ENCODE measurements around the gene CLIC4.
"Not testable (repeated sequence)": the region's sequence is repeated elsewhere in the genome, so short reads cannot be mapped to it uniquely, and the experiment has no call there.

CLIC4 gene

DNA sequence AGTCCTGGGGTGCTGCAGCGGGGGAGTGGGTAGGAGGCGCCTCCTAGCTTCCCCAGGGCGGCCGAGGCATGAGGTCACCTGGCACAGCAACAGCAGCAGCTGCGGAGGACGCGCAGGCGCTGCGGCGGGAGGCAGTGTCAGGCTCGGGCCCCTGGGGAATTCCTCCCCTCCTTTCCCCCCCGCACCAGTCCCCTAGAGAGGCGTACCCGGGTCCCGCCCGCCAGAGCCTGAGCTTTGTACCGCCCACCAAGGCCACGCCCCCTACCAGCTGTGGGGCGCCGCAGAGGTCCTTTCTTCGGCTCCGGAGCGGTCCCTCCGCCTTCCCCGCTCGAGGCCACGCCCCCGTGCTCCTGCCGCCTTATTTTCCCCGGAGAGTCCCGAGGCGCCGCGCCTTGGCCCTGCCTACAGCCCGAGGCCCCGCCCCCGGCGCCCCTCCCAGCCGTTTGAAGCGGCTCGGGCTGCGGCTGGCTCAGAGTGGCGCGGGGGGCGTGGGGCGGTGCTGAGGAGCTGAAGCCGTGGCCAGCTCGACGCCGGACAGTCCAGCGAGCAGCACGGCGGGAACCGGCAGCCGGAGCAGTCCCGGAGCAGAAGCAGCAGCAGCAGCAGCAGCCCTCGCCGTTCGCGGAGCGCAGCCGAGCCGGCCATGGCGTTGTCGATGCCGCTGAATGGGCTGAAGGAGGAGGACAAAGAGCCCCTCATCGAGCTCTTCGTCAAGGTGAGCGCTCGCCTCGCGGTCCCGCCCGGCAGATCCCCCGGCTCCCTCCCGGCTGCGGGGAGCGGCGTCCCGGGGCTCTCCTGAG, at the start of gene CLIC4:
CLIC4 (plus strand) TSS at position 537 of the 800 bp plus-strand sequence; CDS start at position 644, 107 bp downstream.
- DNase-seq (ENCODE audit: low read depth in 2 of 2), result peak; percentile 98 to 99

DNA sequence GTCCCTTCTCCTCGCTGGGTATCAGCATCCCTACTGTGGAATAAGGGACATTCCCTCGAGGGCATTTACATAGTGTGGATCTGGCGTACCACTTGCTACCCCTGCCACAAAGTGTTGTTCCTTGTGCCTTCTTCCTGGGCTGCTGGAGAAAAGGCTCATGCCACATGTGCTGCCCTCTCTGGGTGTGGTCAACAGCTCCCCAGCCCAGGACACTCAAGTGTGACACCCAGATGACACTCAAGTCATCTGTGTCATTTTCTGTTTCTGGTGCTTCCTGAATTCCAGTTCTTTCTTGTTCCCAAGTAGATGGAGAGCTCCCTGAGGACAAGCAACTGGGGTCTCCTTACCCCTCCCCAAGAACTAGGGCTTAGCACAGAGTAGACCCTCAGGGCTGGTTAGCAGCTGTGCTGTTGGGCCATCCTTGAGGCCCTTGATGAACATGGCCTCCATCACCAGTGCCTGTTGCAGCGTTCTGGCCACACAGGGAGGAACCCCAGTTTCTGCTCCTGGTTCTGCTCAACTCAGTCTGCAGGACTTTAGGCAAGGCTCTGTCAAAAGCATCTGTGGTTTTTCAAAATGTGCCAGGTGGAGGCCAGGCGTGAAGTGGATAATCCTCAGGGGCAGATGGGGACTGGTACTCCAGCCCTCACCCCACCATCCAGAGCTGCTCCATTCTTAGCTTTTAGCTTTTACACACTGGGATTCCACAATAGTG, 49.0 kb upstream of the CLIC4 start:
- no peak for DNase-seq (ENCODE audit: low read depth in 2 of 2)

DNA sequence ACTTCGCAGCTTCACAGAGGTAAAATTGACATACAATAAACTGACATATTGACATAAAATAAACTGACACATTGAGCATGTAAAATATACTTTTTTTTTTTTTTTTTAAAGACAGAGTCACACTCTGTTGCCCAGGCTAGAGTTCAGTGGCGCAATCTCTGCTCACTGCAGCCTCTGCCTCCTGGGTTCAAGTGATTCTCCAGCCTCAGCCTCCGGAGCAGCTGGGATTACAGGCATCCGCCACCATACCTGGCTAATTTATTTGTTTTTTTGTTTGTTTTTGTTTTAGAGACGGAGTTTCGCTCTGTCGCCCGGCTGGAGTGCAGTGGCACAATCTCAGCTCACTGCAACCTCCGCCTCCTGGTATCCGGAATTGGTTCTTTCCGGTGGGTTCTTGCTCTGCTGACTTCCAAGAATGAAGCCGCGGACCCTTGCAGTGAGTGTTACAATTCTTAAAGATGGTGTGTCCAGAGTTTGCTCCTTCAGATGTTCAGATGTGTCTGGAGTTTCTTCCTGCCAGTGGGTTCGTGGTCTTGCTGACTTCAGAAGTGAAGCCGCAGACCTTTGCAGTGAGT, 48.4 kb upstream of the CLIC4 start:
- no peak for DNase-seq (ENCODE audit: low read depth in 2 of 2)

DNA sequence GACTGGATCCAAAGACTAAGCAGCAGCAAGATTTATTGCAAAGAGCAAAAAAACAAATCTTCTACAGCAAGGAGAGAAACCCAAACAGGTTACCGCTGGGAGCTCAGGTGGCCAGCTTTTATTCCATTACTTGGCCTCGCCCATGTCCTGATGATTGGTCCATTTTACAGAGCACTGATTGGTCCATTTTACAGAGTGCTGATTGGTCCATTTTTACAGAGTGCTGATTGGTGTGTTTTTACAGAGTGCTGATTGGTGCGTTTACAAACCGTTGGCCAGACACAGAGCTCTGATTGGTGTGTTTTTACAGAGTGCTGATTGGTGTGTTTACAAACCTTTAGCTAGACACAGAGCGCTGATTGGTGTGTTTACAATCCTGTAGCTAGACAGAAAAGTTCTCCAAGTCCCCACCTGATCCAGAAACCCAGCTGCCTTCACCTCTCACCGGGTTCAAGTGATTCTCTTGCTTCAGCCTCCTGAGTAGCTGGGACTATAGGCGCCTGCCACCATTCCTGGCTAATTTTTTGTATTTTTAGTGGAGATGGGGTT, 47.7 kb upstream of the CLIC4 start:
- DNase-seq (ENCODE audit: low read depth in 2 of 2), result not testable (repeated sequence)

DNA sequence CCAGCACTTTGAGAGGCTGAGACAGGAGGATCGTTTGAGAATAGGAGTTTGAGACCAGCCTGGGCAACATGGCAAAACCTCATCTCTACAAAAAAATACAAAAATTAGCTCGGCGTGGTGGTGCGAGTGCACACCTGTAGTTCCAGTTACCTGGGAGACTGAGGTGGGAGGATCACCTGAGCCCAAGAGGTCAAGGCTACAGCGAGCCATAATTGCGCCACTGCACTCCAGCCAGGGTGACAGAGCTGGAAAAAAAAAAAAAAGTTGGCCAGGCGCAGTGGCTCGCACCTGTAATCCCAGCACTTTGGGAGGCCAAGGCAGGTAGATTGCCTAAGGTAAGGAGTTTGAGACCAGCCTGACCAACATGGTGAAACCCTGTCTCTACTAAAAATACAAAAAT, 46.9 kb upstream of the CLIC4 start:
- DNase-seq (ENCODE audit: low read depth in 2 of 2), result not testable (repeated sequence)

DNA sequence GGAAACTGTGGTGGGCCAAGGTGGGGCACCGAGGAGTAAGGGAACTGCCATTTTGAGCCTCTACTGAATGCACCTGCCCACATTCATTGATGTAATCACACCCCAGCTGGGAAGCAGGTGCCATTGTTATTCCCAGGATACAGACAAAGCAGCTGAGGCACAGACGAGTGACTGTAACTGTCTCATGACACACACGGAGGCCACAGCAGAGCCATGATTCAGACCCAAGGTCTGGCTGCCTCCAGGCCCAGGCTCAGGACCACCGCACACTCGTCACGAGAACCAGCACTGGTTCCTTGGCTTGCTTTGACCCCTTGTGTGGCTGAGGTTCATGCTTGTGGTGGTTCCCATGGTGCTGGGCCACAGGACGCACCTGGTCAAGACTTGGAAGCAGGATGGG, 45.6 kb upstream of the CLIC4 start:
- no peak for DNase-seq (ENCODE audit: low read depth in 2 of 2)

DNA sequence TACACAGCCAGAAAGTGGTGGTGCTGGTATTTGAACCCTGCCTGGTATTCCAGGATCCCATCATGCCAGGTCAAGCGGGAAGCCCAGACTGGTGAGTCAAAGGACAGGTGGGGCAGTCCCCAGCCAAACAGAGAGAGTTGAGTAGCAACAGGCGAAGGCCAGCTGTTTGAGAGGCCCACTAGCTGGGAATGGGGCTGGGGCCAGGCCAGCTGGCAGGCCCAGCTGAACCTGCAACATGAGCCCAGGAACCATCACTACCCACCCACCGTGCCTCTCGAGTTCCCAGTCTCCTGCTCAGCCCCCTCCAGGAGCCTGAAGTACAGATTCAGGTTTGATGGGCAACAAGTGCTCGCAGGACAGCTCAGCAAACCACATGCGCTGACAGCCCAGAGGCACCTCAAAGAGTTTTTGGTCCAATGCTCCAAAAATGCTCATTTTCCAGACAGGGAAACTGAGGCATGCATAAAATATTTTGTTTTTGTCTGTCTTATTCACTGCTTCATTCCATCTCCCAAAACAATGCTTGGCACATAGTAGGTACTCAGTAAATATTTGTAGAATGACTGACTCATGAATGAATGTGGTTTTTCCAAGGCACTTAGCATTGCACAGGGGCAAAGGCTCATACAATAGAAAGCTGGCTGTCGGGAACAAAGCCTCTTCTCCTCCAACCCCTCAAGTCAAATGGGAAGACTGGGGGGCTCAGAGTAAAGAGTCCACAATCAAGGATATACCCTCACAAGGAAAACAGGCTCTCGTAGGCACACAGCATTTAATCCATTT, 42.5 kb upstream of the CLIC4 start:
- DNase-seq (ENCODE audit: low read depth in 2 of 2), result no peak

DNA sequence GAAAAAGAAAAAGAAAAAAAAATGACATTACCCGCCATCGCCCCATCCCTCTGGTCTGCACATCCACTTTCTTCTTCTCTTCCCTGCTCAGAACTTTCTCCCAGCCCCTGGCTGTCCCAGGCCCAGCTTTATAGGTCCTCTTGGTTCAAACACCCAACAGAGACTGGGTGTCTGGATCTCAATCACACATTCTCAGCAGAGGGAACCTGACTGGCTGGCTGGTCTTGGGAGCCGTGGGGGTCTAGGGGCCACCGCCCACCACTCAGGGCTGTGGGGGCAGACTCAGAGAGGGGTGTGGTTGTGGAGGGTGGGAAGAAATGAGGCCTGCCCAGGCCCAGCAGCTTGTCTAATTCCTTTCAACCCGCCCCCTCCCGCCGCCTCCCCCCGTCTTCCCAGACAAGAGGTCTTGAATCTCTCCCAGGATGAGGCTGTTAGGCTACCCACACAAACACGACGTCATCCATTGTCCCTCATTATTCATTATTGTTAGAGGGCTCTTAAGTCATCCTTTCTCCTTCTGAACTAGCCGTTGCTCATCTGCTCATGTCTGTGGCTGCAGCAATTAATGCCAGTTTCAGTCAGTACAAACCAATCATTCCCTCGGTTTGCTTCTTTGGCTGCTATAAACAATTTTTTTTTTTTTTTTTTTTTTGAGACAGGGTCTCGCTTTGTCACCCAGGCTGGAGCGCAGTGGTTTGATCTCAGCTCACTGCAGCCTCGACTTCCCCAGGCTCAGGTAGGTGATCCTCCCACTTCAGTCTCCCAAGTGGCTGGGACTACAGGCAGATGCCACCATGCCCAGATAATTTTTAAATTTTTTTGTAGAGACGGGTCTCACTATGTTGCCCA, 40.6 kb upstream of the CLIC4 start:
- DNase-seq (ENCODE audit: low read depth in 2 of 2), result no peak

DNA sequence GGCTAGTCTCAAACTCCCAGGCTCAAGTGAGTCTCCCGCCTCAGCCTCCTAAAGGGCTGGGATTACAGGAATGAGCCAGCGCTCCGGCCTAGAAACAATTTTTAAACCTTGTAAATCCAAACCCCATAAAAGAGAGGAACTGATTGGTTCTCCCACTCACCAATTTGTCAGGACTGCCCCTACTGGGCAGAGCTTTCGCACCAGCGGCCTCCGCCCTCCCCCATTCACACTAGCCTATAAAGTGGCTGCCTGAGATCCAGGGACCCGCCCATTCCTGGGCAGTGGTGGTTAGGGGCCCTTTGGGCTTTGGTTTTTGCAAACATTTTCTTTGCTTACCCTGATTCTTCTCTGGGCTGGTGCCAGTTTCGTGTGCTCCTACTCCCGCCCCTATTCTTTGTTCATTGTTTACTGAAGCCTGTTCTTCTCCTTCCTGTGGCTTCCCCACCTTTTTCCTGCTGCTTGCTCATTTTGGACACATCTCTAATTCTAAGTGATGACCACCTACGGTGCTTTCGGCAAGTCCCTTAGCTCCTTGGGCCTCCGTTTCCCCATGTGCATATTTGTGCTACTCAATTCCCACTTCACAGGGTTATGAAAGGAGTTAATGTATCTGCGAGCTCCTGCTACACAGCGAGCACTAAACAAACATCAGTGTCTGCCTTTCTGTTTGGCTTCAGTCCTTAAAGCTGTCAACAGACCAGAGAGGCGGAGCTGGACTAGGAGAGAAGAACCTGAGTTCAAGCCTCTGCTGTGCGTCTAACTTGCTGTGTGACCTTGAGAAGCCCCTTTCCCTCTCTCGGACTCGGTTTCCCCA, 39.8 kb upstream of the CLIC4 start:
- no peak for DNase-seq (ENCODE audit: low read depth in 2 of 2)

DNA sequence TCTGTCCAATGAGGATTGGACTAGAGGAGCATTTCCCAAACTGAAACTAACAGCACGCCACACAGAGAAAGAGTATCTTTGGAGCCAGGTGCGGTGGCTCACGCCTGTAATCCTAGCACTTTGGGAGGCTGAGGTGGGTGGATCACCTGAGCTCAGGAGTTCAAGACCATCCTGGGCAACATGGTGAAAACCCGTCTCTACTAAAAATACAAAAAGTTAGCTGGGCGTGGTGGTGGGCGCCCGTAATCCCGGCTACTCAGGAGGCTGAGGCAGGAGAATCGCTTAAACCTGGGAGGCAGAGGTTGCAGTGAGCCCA, 39.2 kb upstream of the CLIC4 start:
- not testable (repeated sequence) for DNase-seq (ENCODE audit: low read depth in 2 of 2)

DNA sequence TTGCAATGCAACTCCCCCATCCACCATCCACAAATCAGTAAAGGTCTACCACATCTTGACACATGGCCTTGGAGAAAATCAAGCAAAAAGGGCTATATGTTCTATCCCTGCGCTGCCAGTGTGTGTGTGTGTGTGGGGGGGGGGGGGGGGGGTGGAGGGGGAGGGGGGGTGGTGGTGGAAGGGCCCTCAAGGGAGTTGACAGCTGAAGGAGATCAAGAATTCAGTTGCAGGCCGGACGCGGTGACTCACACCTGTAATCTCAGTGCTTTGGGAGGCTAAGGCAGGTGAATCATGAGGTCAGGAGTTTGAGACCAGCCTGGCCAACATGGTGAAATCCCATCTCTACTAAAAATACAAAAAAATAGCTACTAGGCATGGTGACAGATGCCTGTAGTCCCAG, 37.6 kb upstream of the CLIC4 start:
- DNase-seq (ENCODE audit: low read depth in 2 of 2), result no peak

DNA sequence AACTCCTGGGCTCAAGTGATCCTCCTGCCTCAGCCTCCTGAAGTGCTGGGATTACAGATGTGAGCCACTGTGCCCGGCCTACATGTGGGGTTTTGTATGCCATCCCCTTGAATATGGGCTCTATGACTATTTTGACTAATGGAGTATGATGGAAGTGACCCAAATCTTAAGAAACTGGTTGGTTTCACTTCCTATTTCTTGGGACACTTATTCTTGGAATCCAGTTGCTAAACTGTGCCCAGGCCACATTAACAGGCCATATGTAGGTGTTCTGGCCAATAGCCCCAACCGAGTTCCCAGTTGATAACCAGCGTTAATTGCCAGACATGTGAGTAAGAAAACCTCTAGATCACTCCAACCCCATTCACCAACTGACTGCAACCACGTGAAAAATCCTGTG, 36.3 kb upstream of the CLIC4 start:
- DNase-seq (ENCODE audit: low read depth in 2 of 2), result no peak

DNA sequence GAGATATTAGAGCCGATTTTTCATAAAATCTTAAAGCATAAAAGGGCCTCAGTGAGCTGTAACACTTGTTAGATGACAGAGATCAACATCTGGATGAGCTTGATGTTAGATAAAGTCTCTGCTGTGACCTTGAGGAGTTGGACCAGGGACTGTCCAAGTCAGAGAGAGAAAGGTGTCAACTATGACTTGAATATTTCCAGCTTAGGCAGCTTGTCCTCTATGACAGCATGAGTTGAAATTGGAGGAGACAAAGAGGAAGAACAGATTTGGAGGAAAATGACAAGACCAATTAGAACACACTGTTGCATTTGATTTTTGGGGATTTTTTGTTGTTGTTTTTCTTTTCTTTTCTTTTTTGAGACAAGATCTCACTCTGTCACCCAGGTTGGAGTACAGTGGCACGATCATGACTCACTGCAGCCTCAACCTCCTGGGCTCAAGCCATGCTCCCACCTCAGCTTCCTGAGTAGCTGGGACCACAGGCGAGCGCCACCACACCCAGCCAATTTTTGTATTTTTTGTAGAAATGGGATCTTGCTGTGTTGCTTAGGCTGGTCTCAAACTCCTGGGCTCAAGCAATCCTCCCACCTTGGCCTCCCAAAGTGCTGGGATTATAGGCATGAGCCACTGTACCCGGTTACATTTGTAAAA, 35.3 kb upstream of the CLIC4 start:
- no peak for DNase-seq (ENCODE audit: low read depth in 2 of 2)

DNA sequence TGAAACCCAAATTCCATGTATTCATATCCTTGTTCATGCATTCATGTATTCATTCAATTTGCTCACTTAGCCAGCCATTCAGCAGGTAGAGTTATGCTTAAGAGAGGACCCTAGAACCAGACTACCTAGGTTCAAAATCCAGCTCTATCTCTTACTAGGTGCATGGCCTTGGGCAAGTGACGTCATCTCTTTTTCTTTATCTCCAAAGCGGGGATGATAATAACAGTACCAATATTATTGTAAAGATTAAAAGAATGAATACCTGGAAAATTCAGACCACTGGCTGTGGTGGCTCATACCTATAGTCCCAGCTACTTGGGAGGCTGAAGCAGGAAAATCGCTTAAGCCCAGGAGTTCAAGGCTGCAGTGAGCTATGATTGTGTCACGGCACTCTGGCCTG, 33.9 kb upstream of the CLIC4 start:
- no peak for DNase-seq (ENCODE audit: low read depth in 2 of 2)

DNA sequence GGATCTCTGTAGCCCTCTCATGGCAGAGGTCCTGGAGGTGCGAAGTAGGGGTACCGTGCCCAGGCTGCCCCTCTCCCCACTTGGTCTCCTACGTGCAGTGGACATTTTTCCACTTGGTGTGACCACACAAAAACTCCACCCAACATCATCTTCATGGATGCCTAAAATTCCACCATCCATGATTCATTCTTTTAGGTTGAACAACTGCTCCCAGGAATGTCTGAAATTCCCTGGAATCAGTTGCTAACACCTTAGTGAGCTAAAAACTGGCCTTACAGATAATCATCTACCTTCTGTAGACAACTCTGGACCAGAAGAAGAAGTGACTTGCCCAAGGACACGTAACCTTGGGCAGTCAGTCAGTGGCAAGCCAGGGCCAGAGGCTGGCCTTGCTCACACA, 32.1 kb upstream of the CLIC4 start:
- no peak for DNase-seq (ENCODE audit: low read depth in 2 of 2)

DNA sequence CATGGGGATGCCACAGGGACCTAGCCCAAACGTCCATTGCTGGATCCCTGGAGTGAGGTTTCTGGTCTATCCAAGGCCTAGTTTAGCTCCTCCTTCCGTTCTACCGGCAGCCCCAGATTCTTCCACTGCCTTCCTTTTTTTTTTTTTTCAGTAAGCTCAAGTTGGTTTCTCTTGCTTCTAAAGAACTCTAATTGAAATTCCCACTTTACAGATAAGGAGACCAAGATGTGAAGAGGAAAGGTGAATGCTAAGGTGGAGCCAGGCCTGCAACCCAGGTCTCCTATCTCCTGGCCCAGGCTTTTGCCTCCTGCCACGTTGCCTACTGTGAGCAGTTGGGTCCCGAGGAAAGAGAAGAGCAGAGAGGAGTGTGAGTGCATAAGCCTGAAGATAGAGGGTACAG, 31.5 kb upstream of the CLIC4 start:
- no peak for DNase-seq (ENCODE audit: low read depth in 2 of 2)

DNA sequence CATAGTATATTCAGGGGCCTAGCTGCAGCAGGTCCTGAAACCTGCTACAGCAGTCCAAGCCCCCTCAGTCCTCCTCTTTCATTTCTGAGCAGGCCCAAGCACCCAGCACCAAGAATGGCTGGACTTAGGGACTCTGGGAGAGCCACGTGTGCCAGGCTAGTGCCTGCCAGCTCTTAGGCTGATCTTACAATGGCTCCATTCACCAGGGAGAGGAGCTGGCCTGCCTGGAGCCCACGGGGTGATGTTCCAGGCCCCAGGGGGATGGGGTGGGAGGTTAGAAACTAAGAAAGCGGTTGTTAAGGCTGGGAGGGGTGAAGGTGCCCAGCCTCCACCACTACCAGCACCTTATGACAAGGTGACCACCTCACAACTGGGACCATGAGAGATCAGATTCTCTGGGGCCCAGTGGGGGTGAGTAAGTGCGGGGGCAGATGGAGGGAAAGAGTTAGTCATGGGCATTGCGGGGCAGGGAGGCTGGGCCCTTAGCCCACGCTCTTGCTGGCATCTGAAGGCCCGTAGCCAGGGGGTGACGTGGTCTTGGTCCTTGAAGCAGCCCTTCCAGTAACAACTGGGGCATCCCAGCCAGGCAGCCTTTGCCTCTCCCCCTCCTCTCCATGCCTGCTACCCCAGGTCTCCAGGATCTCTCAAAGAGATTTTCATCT, 30.3 kb upstream of the CLIC4 start:
- DNase-seq (ENCODE audit: low read depth in 2 of 2), result no peak

DNA sequence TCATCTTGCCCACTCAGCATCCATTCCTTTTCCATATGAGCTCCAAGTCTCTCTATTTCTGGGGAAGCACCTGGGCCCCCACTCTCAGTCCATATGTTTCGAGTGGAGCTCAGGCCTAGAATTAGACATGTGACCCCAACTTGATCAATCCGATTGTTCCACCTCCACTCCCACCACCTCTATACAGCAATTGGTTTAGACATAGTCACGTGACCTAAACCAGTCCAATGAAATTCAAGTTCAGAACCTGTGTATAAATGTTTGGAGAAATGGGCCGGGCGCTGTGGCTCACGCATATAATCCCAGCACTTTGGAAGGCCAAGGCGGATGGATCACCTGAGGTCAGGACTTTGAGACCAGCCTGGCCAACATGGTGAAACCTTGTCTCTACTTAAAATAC, 29.6 kb upstream of the CLIC4 start:
- no peak for DNase-seq (ENCODE audit: low read depth in 2 of 2)
